Stomach smooth muscle (tissue), 2 donors: ENCODE data around the gene INTS11.

ENCODE experiments used
- H3K27ac ChIP-seq: one replicate; pipeline ENCODE4 v1.7.0; 2013; ENCODE audit warnings: mild to moderate bottlenecking, low read length, inconsistent platforms
- H3K27me3 ChIP-seq, 2 donors: one replicate each; pipeline ENCODE4 v1.7.0; 2013; ENCODE audit warnings: low read length in 2 of 2; ENCODE audit not compliant: insufficient read depth in 2 of 2, control insufficient read depth in 1 of 2
- H3K36me3 ChIP-seq, 2 donors: one replicate each; pipeline ENCODE4 v1.7.0; 2013; ENCODE audit warnings: low read length in 2 of 2; ENCODE audit not compliant: control insufficient read depth in 2 of 2, insufficient read depth in 2 of 2
- H3K4me1 ChIP-seq: one replicate; pipeline ENCODE4 v1.7.0; 2013; ENCODE audit warnings: low read length; ENCODE audit not compliant: control insufficient read depth, insufficient read depth
- H3K4me3 ChIP-seq, 2 donors: one replicate each; pipeline ENCODE4 v1.7.0; 2013; ENCODE audit warnings: low read length in 2 of 2
- H3K9ac ChIP-seq, 2 donors: one replicate each; pipeline ENCODE4 v1.7.0; 2013; ENCODE audit warnings: low read length in 2 of 2, mild to moderate bottlenecking in 1 of 2
- H3K9me3 ChIP-seq, 2 donors: one replicate each; pipeline ENCODE4 v1.7.0; 2013; ENCODE audit warnings: low read length in 2 of 2; ENCODE audit not compliant: control insufficient read depth in 2 of 2
- donor health status: healthy.
- donor health status: Pancreatic carcinoma.

Gene INTS11

DNA sequence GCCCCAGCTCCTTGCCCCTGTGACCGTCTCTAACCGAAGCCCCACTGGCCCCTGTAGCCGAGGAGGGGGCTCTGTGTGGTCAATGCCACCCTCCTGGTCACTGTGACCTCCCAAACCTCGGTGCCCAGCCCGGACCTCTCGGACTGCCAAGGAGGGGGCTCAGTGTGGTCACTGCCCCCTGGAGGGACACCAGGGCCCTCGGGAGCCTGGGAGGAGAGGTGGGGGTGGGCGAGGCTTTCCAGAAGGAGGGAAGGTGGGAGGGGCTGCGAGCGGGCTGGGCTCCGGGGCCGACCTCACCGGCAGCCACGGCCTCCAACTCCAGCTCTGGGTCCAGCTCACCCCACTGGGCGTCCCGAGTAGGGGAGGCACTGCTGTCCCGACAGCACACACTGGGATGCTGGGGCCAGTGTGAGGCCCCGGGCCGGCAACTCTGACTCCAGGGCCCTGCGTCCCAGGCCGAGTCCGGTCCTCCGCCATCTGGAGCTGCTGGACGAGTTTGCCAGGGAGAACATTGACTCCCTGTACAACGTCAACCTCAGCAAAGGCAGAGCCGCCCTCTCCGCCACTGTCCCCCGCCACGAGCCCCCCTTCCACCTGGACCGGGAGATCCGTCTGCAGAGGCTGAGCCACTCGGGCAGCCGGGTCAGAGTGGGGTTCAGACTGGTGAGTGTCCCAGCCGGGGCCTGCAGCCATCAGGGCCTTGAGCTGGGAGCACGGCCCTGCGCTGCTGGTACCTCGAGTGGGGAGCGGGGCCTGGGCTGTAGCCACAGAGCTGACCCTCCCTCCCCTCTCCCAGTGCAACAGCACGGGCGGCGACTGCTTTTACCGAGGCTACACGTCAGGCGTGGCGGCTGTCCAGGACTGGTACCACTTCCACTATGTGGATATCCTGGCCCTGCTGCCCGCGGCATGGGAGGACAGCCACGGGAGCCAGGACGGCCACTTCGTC lies 37.9 kb downstream of the INTS11 start:
- Histone ChIP-seq H3K27me3 (peaks cover 13 to 17% of the 10 kb centered on the region in 2 donors), H3K9ac (no peak overlapping the region), H3K4me1 (peaks cover 4% of the 10 kb centered on the region), H3K27ac (no peak overlapping the region), H3K36me3 (no peaks in the 10 kb centered on the region), H3K9me3 (no peaks in the 10 kb centered on the region), H3K4me3 (no peak overlapping the region)

GRCh38 chr1:1285611-1286311 lies 38.7 kb downstream of the INTS11 start:
- H3K27ac ChIP-seq = no peak overlapping the region
- no peak overlapping the region for H3K4me3 ChIP-seq
- no peaks in the 10 kb centered on the region for H3K4me1 ChIP-seq
- peaks cover 13 to 17% of the 10 kb centered on the region in 2 donors for H3K27me3 ChIP-seq
- H3K9me3 ChIP-seq = no peaks in the 10 kb centered on the region
- no peak overlapping the region for H3K9ac ChIP-seq
- H3K36me3 ChIP-seq = no peaks in the 10 kb centered on the region

DNA sequence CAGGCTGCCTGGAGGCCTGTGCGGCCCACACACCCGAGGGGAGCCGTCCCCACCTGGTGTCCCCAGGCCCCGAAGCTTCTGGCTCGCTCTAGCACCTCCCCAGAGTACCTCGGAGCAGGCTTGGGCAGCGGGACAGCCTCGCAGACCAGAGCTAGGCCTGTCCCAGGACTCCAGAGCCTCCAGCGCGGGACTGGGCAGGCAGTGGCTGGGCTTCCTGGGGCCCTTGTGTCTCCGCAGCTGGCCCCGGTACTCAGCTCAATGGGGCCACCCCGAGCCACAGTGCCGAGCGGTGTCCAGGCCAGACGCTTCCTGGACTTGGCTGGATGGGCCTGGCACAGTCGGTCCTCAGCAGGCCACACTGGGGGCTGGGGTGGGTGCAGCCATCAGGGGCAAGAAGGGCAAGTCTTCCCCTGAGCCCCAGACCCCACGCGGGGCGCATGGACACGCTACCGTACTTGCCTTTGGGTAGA lies 39.3 kb downstream of the INTS11 start:
- Histone ChIP-seq H3K27ac (no peak overlapping the region), H3K4me3 (no peak overlapping the region), H3K9me3 (no peaks in the 10 kb centered on the region), H3K4me1 (no peaks in the 10 kb centered on the region), H3K27me3 (peaks cover 13 to 17% of the 10 kb centered on the region in 2 donors), H3K9ac (no peak overlapping the region), H3K36me3 (no peaks in the 10 kb centered on the region)

- Histone ChIP-seq H3K9me3 (no peaks in the 10 kb centered on the region), H3K36me3 (no peaks in the 10 kb centered on the region), H3K9ac (no peak overlapping the region), H3K4me3 (no peak overlapping the region), H3K27me3 (peaks cover 13 to 17% of the 10 kb centered on the region in 2 donors), H3K27ac (no peak overlapping the region), H3K4me1 (no peaks in the 10 kb centered on the region)
Measured at GRCh38 chr1:1284221-1285101, 40.0 kb downstream of the INTS11 start.

- Histone ChIP-seq H3K27ac (no peak overlapping the region), H3K9me3 (no peaks in the 10 kb centered on the region), H3K4me3 (no peak overlapping the region), H3K4me1 (no peaks in the 10 kb centered on the region), H3K36me3 (no peaks in the 10 kb centered on the region), H3K9ac (no peak overlapping the region), H3K27me3 (peaks cover 13 to 17% of the 10 kb centered on the region in 2 donors)
Measured at GRCh38 chr1:1283821-1284220, 40.6 kb downstream of the INTS11 start.

DNA sequence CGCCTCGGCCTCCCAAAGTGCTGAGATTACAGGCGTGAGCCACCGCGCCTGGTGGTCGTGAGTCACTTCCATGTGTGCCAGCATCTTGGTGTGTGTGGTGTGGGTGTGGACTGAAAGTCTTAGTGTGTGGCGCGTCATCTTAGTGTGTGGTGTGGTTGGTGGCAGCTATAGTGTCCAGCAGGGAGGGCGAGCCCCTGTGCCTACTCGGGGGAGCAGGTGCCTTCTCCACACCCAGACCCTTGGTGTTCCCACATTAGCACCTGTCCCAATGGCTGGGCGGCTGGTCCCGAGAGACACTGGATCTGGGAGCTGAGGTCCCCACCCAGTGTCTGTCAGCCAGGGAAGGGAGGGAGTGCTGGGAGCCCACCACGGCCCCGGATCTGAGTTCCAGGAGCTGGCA lies 41.5 kb downstream of the INTS11 start:
- Histone ChIP-seq H3K4me1 (no peaks in the 10 kb centered on the region), H3K27me3 (peaks cover 13 to 17% of the 10 kb centered on the region in 2 donors), H3K9me3 (no peaks in the 10 kb centered on the region), H3K4me3 (no peak overlapping the region), H3K27ac (no peak overlapping the region), H3K9ac (no peak overlapping the region), H3K36me3 (no peaks in the 10 kb centered on the region)

DNA sequence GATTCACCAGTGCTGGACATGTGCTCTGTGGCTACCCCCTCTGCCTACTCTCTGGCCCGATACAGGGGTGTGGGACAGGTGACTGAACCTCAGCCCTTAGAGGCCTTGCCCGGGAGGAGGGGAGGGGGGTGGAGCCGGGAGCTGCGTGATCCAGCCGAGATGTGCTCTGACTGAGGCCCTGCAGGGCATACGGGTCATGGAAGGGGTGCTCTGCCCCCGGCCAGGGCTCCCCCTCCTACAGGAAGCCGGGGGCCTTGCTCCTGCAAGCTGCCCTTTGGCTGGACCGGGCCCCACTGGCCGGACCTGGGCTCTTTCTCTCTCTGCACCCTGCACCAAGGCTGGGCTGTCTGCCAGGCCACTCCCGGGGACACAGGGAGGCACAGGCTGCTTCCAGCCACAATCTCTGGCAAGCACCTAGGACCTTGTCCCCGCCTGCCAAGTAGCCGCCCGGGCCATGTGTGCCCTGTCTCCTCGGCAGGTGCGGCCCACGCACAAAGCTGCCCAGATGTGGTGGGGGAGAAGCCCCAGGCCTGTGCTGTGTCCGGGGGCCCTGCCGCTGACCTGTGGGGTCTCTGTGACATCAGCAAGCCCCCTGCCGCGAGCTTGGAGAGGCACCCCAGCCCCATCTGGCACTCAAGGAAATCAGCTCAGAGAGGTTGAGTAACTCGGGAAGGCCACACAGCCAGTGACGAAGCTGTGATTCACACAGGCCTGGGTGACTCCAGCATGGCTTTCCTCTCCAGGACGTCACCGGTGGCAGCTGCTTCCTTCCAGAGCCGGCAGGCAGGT lies 42.7 kb downstream of the INTS11 start:
- H3K4me3 ChIP-seq = no peak overlapping the region
- H3K4me1 ChIP-seq = no peaks in the 10 kb centered on the region
- H3K36me3 ChIP-seq = no peaks in the 10 kb centered on the region
- no peak overlapping the region for H3K27ac ChIP-seq
- peaks cover 4 to 11% of the 10 kb centered on the region in 2 donors for H3K27me3 ChIP-seq
- no peak overlapping the region for H3K9ac ChIP-seq
- H3K9me3 ChIP-seq = no peaks in the 10 kb centered on the region

GRCh38 chr1:1280782-1281481 lies 43.5 kb downstream of the INTS11 start:
- no peak overlapping the region for H3K9ac ChIP-seq
- no peak overlapping the region for H3K27ac ChIP-seq
- no peaks in the 10 kb centered on the region for H3K9me3 ChIP-seq
- peaks cover 0 to 8% of the 10 kb centered on the region in 2 donors for H3K27me3 ChIP-seq
- no peak overlapping the region for H3K4me3 ChIP-seq
- H3K4me1 ChIP-seq = no peaks in the 10 kb centered on the region
- no peaks in the 10 kb centered on the region for H3K36me3 ChIP-seq

DNA sequence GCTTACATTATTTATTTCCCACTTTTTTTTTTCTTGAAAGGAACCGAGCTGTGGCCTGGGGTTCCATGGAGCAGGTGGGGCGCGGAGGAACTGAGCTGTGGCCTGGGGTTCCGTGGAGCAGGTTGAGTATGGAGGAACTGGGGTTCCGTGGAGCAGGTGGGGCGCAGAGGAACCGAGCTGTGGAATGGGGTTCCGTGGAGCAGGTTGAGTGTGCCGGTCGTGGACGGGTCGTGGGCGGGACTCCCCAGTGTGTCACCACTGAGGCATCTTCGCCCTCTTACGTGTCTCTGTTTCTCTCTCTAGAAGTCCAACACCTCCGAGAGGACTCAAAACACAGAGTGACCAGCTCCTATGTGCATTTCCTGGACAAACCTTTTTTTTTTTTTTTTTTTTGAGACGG lies 45.4 kb downstream of the INTS11 start:
- Histone ChIP-seq H3K4me1 (peaks cover 9% of the 10 kb centered on the region), H3K9me3 (no peaks in the 10 kb centered on the region), H3K27me3 (no peaks in the 10 kb centered on the region), H3K27ac (no peak overlapping the region), H3K36me3 (no peaks in the 10 kb centered on the region), H3K4me3 (no peak overlapping the region), H3K9ac (no peak overlapping the region)
